SH-SY5Y (cell line): ENCODE measurements around the gene LPCAT2.

Source experiments
- GATA2 ChIP-seq: IDR thresholded peaks from 2 replicates; pipeline ENCODE4 v1.6.1; 2011; ENCODE audit warnings: mild to moderate bottlenecking, low read depth, low read length
- GATA3 ChIP-seq: IDR thresholded peaks from 2 replicates; pipeline ENCODE4 v1.6.1; 2011; ENCODE audit warnings: low read depth, mild to moderate bottlenecking, low read length, moderate library complexity

The LPCAT2 gene

DNA sequence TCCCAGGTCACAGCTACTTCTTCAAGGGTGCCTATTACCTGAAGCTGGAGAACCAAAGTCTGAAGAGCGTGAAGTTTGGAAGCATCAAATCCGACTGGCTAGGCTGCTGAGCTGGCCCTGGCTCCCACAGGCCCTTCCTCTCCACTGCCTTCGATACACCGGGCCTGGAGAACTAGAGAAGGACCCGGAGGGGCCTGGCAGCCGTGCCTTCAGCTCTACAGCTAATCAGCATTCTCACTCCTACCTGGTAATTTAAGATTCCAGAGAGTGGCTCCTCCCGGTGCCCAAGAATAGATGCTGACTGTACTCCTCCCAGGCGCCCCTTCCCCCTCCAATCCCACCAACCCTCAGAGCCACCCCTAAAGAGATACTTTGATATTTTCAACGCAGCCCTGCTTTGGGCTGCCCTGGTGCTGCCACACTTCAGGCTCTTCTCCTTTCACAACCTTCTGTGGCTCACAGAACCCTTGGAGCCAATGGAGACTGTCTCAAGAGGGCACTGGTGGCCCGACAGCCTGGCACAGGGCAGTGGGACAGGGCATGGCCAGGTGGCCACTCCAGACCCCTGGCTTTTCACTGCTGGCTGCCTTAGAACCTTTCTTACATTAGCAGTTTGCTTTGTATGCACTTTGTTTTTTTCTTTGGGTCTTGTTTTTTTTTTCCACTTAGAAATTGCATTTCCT, 3.4 kb upstream of the LPCAT2 start:
- TF ChIP-seq GATA3, result no peak
- no peak for TF ChIP-seq GATA2

GRCh38 chr16:55506083-55506482, 2.8 kb upstream of the LPCAT2 start:
- TF ChIP-seq GATA2, result no peak
- TF ChIP-seq GATA3, result no peak

- TF ChIP-seq GATA3 (no peak), GATA2 (no peak)
Measured at GRCh38 chr16:55506708-55507107, 2.2 kb upstream of the LPCAT2 start.

DNA sequence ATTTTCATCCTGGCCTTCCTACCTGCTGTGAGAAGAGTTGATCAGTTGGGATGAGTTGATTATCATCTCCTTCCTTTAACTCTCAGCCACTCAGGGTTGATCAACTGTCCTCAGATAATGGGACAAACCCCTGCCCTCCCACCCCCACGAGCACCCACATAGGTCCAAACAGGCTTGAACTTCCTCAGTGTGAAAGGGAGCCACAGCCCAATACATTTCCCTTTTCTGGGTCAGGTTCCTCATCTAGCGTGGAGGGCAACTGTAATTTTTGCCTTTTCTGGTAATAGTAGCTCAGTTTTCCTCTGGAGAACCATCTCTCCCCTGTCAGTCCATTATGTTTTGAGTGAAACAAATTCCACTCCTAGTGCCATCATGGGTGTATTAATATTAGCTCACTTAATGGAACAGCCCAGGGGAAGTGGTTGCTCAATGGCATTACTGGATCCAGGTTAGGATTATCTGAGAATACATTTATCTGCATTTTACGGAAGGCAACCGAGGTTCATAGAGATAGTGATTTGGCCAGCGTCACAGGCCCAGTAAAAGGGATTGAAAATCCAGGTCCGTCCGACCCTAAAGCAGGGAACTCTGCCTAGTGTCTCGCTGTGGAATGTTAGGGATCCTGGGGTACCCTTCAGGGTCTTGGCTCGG, 476 bp upstream of the LPCAT2 start:
- TF ChIP-seq GATA3, result no peak
- no peak for TF ChIP-seq GATA2

DNA sequence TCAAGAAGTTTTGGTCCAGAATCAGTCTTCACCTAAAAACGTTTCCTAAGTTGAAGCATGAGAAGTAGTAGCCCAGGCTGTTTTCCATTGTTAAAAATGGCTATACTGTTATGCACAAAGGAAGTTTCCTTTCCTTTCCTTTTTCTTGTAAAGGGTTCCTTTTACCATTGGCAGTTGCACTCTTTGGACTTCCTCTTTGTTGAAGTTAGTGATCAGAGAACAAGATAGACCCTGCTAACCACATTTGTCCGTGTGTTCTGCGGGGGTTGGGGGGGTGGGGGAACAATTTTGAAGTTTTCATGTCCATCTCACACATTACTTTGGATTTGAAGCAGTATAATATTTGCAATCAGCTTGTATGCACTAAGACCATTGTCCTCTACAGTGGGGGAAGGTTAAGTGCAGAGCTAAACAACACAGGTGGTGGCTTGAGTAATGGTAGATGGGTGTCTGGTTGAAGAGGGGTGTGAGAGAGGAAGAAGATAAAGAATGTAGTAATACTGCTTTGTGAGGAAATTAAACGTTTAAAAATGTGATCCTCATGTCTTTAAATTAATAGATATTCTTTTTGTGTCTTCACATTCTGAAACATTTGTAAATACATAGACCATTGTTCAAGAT, 1.4 kb downstream of the LPCAT2 start:
- TF ChIP-seq GATA2 (no peak), GATA3 (no peak)

- TF ChIP-seq GATA3 (no peak), GATA2 (no peak)
Measured at GRCh38 chr16:55512941-55513340, 4.1 kb downstream of the LPCAT2 start.

- TF ChIP-seq GATA3, result no peak
- no peak for TF ChIP-seq GATA2
Measured at GRCh38 chr16:55513616-55514015, 4.7 kb downstream of the LPCAT2 start.

DNA sequence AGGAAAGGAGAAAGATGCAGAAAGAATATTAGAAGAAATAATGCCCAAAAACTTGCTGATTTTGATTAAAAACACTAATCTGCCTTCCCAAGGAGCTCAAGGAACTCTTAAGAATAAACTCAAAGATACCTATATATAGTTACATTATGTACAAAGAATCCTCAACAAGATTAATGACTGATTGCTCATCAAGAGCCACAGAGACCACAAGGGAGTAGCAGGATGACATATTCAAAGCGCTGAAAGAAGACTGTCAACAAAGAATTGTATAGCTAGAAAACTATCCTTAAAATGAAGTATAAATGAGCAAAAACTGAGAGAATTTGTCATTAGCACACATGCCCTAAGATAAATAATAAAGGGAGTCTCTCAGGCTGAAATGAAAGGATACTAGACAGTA, 6.2 kb downstream of the LPCAT2 start:
- TF ChIP-seq GATA3, result no peak
- TF ChIP-seq GATA2, result no peak

- TF ChIP-seq GATA3 (no peak), GATA2 (no peak)
Measured at GRCh38 chr16:55521792-55522191, 12.9 kb downstream of the LPCAT2 start.

DNA sequence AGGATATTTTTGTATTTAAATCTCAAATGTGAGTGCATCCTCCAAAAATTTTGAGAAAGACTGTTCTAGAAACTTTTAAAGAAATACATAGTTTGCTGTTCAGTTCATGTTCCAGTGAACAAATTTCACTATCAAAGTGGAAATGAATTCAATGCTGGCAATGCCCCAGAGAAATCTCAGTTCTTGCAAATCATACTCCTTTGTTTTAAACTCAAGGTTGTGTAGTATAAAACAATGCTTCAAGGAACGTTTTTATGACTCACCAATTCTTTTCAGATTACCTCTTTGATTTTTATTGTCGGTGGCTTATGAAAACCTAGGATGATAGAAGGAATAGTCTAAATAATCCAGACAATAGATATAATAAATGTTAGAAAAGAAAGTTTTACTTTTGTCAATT, 17.6 kb downstream of the LPCAT2 start:
- TF ChIP-seq GATA2 (no peak), GATA3 (no peak)

DNA sequence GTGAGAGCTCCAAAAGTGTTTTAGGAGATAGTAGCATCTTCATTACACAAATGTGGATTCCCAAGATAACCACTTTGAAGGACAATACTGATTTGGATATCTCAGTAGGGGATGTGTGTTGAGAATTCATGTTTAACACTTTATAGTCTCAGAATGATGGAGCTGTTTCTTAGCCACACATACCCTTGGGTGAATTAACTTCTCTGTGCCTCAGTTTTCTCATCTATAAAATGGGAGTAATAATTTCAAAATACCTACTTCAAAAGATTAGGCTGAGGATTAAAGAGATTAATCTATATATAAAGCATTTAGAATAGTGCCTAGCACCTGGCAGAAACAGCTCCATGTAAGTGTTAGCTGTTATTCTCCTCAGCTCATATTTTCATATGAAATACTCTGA, 19.0 kb downstream of the LPCAT2 start:
- no peak for TF ChIP-seq GATA2
- no peak for TF ChIP-seq GATA3

- TF ChIP-seq GATA3, result no peak
- TF ChIP-seq GATA2, result no peak
Measured at GRCh38 chr16:55529018-55529417, 20.1 kb downstream of the LPCAT2 start.

- TF ChIP-seq GATA2, result no peak
- TF ChIP-seq GATA3, result no peak
Measured at GRCh38 chr16:55530316-55530856, 21.5 kb downstream of the LPCAT2 start.

GRCh38 chr16:55532227-55532626, 23.4 kb downstream of the LPCAT2 start:
- TF ChIP-seq GATA3 (no peak), GATA2 (no peak)

- no peak for TF ChIP-seq GATA2
- TF ChIP-seq GATA3, result no peak
Measured at GRCh38 chr16:55534756-55535155, 25.9 kb downstream of the LPCAT2 start.
